Hepatocyte (in vitro differentiated cells): ENCODE data around the gene RAP1A. TPM values are rescaled to one million over a fixed set of nuclear protein-coding genes. Genes with fewer than 3 reads are reported as not detected.

ENCODE experiments used
- DNase-seq: peaks from one replicate; pipeline ENCODE4 v3.0.0-alpha.2; 2016; ENCODE audit warnings: low spot score
- H2AFZ ChIP-seq: fragments of 200-600 bp; sonication (generic); 2 replicates; pipeline ENCODE4 v1.6.0; 2016; ENCODE audit warnings: antibody characterized with exemption, mild to moderate bottlenecking
- H3K27ac ChIP-seq: fragments of 200-600 bp; sonication (generic); 2 replicates; pipeline ENCODE4 v1.5.1; 2016; ENCODE audit warnings: mild to moderate bottlenecking
- H3K27me3 ChIP-seq: fragments of 200-600 bp; sonication (generic); 2 replicates; pipeline ENCODE4 v1.6.1; 2016
- H3K36me3 ChIP-seq: fragments of 200-600 bp; sonication (generic); replicated peaks from 2 replicates; pipeline ENCODE4 v1.5.1; 2016; ENCODE audit warnings: low read depth; ENCODE audit not compliant: insufficient read depth
- H3K4me1 ChIP-seq: fragments of 200-600 bp; sonication (generic); 2 replicates; pipeline ENCODE4 v1.5.1; 2016; ENCODE audit warnings: mild to moderate bottlenecking, moderate library complexity; ENCODE audit not compliant: insufficient read depth
- H3K4me2 ChIP-seq: fragments of 200-600 bp; sonication (generic); 2 replicates; pipeline ENCODE4 v1.6.0; 2016
- H3K4me3 ChIP-seq: fragments of 200-600 bp; sonication (generic); 2 replicates; pipeline ENCODE4 v1.5.1; 2016; ENCODE audit warnings: mild to moderate bottlenecking
- H3K79me2 ChIP-seq: fragments of 200-600 bp; sonication (generic); 2 replicates; pipeline ENCODE4 v1.6.0; 2017; ENCODE audit warnings: mild to moderate bottlenecking
- H3K9me2 ChIP-seq: fragments of 200-600 bp; sonication (generic); replicated peaks from 2 replicates; pipeline ENCODE4 v1.6.0; 2017; ENCODE audit warnings: mild to moderate bottlenecking; ENCODE audit not compliant: insufficient read depth
- H3K9me3 ChIP-seq: fragments of 200-600 bp; sonication (generic); 2 replicates; pipeline ENCODE4 v1.5.1; 2016; ENCODE audit warnings: low read depth, mild to moderate bottlenecking
- H4K20me1 ChIP-seq: fragments of 200-600 bp; sonication (generic); 2 replicates; pipeline ENCODE4 v1.6.0; 2016; ENCODE audit warnings: mild to moderate bottlenecking; ENCODE audit not compliant: insufficient read depth, poor library complexity, severe bottlenecking
- EZH2 ChIP-seq: fragments of 200-600 bp; sonication (generic); IDR thresholded peaks from 2 replicates; pipeline ENCODE4 v1.6.1; 2016; ENCODE audit warnings: antibody characterized with exemption, mild to moderate bottlenecking, borderline replicate concordance
- EZH2phosphoT487 ChIP-seq: fragments of 200-600 bp; sonication (generic); IDR thresholded peaks from one replicate; pipeline ENCODE4 v1.6.1; 2018; ENCODE audit warnings: antibody characterized with exemption, mild to moderate bottlenecking, low read depth, moderate library complexity; ENCODE audit not compliant: unreplicated experiment, severe bottlenecking
- WGBS: methylation state at CpG from one replicate; pipeline ENCODE4 v1.1.6; 2016; ENCODE audit warnings: low lambda C conversion rate; ENCODE audit errors: missing lambda C conversion rate; 5-methylcytosine and 5-hydroxymethylcytosine counted together
- polyA plus RNA-seq: library from polyadenylated mRNA; unstranded; fragments of >200 nt; fragmentation: Nextera tagmentation; extraction: Ambion mirVana; gene quantifications from 2 replicates; pipeline ENCODE4 v1.2.1, GENCODE V29; 2016
- total RNA-seq: library from RNA; depleted of rRNA; stranded (reverse); fragments of >200 nt; gene quantifications from 2 replicates; pipeline ENCODE4 v1.2.3, GENCODE V29; 2014
- TF ChIP-seq, protein P1 (sequence below): fragments of 200-600 bp; sonication (generic); IDR thresholded peaks from 2 replicates; pipeline ENCODE4 v1.5.1; 2016; ENCODE audit warnings: antibody characterized with exemption, mild to moderate bottlenecking; ENCODE audit not compliant: poor library complexity

Gene RAP1A
- total and polyA plus RNA-seq, 2 experiments from 2014 or later = 48.8 to 49.6 TPM

DNA sequence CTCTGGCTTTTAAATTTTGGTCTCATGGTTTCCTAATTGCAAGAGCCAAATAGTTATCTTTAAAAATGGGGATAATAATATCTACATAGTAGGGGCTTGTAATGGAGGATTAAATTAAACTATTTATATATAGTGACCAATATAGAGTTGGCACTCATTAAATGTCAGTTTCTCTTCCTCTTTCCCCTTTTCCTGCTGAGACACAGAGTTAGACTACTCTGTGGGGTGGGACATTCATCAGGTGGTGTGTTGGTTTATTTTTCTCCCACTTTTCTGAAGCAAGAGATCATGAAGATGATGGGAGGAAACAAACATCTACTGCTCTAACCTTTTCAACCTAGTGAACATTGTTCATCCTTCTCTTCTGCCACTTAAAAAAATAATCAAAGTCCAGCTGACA lies 17.3 kb upstream of the RAP1A start:
- Histone ChIP-seq H3K27ac (no peak overlapping the region), H3K4me3 (no peak overlapping the region), H3K4me1 (peaks cover 5% of the 10 kb centered on the region)

GRCh38 chr1:111602974-111603373 lies 16.6 kb upstream of the RAP1A start:
- Histone ChIP-seq H3K4me3 (no peak overlapping the region), H3K79me2 (no peaks in the 10 kb centered on the region), H3K27me3 (no peaks in the 10 kb centered on the region), H2AFZ (no peak overlapping the region), H3K9me2 (no peaks in the 10 kb centered on the region), H3K4me1 (peaks cover 5% of the 10 kb centered on the region), H4K20me1 (no peaks in the 10 kb centered on the region), H3K36me3 (no peaks in the 10 kb centered on the region), H3K9me3 (no peaks in the 10 kb centered on the region), H3K4me2 (no peak overlapping the region), H3K27ac (no peak overlapping the region)
- TF ChIP-seq EZH2phosphoT487 = no peak
- TF ChIP-seq, protein P1, sequence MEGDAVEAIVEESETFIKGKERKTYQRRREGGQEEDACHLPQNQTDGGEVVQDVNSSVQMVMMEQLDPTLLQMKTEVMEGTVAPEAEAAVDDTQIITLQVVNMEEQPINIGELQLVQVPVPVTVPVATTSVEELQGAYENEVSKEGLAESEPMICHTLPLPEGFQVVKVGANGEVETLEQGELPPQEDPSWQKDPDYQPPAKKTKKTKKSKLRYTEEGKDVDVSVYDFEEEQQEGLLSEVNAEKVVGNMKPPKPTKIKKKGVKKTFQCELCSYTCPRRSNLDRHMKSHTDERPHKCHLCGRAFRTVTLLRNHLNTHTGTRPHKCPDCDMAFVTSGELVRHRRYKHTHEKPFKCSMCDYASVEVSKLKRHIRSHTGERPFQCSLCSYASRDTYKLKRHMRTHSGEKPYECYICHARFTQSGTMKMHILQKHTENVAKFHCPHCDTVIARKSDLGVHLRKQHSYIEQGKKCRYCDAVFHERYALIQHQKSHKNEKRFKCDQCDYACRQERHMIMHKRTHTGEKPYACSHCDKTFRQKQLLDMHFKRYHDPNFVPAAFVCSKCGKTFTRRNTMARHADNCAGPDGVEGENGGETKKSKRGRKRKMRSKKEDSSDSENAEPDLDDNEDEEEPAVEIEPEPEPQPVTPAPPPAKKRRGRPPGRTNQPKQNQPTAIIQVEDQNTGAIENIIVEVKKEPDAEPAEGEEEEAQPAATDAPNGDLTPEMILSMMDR = no peak
- TF ChIP-seq EZH2 = no peak
- DNase-seq = no peak
- WGBS = 92% methylated on average over 4 of the region's 4 CpGs

More for the DNA sequence above, 17.3 kb upstream of the RAP1A start:
- no peak for DNase-seq
- Histone ChIP-seq H3K79me2 (no peaks in the 10 kb centered on the region), H3K27me3 (no peaks in the 10 kb centered on the region), H3K9me3 (no peaks in the 10 kb centered on the region), H3K4me2 (no peak overlapping the region), H4K20me1 (no peaks in the 10 kb centered on the region), H3K9me2 (no peaks in the 10 kb centered on the region), H2AFZ (no peak overlapping the region), H3K36me3 (no peaks in the 10 kb centered on the region)
- TF ChIP-seq, protein P1 = no peak
- TF ChIP-seq EZH2phosphoT487 (no peak), EZH2 (no peak)

DNA sequence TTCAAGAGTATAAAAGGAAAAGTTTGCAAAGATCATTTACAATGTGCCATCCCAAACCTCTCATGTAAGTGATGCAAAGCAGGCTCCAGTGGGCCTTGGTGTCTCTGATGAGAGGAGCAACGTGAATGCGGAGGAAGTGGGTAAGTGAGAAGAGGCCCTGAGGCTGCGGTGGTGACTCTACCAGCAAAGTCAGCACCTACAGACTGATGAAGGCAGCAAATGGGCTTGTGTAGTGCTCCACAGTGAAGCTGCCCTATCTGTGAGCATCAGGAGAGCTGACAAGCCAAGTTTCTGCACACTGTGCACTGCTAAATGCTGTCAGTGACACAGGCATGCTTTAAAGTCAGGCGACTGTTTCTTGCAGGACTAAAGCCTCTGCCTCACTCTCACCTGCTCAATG lies 15.6 kb upstream of the RAP1A start:
- no peak overlapping the region for H3K27ac ChIP-seq
- peaks cover 5% of the 10 kb centered on the region for H3K4me1 ChIP-seq
- H4K20me1 ChIP-seq = no peaks in the 10 kb centered on the region
- H3K27me3 ChIP-seq = no peaks in the 10 kb centered on the region
- H3K4me3 ChIP-seq = no peak overlapping the region
- no peak overlapping the region for H3K4me2 ChIP-seq
- no peaks in the 10 kb centered on the region for H3K9me2 ChIP-seq
- H3K36me3 ChIP-seq = no peaks in the 10 kb centered on the region
- DNase-seq = no peak
- H3K79me2 ChIP-seq = no peaks in the 10 kb centered on the region
- H2AFZ ChIP-seq = no peak overlapping the region
- H3K9me3 ChIP-seq = no peaks in the 10 kb centered on the region
- TF ChIP-seq, protein P1 = no peak
- TF ChIP-seq EZH2 (no peak), EZH2phosphoT487 (no peak)
- 54% methylated on average over 4 of the region's 4 CpGs for WGBS

- TF ChIP-seq, protein P1 = no peak
- TF ChIP-seq EZH2phosphoT487 = no peak
- no peak for TF ChIP-seq EZH2
- H3K27ac ChIP-seq = no peak overlapping the region
Measured at GRCh38 chr1:111604931-111605330, 14.7 kb upstream of the RAP1A start.

More at GRCh38 chr1:111604931-111605330, 14.7 kb upstream of the RAP1A start:
- H3K4me2 ChIP-seq = no peak overlapping the region
- H4K20me1 ChIP-seq = no peaks in the 10 kb centered on the region
- no peaks in the 10 kb centered on the region for H3K27me3 ChIP-seq
- no peak overlapping the region for H3K4me3 ChIP-seq
- DNase-seq = no peak
- H3K4me1 ChIP-seq = peaks cover 4% of the 10 kb centered on the region
- H2AFZ ChIP-seq = no peak overlapping the region
- H3K79me2 ChIP-seq = no peaks in the 10 kb centered on the region
- no peaks in the 10 kb centered on the region for H3K9me2 ChIP-seq
- H3K36me3 ChIP-seq = no peaks in the 10 kb centered on the region
- H3K9me3 ChIP-seq = no peaks in the 10 kb centered on the region
- WGBS = 87% methylated on average over 3 of the region's 3 CpGs
